ENCODE results near the gene GAS2. TPM values are rescaled to one million over a fixed set of nuclear protein-coding genes. Genes with fewer than 3 reads are reported as not detected.
A peak's percentile ranks its signal among the peaks of the same experiment; 100 is the strongest.

Gene GAS2
- polyA plus RNA-seq, 6 donors from 2014 or later = 3.2 to 5.3 (median 3.5) TPM; not detected in 1

- no peak for DNase-seq
- Mint-ChIP-seq H3K9me3 (no peaks in the 10 kb centered on the region), H3K36me3 (no peaks in the 10 kb centered on the region), H3K27ac (no peak overlapping the region), H3K4me1 (no peaks in the 10 kb centered on the region), H3K27me3 (peaks cover 0 to 4% (median 0%) of the 10 kb centered on the region in 3 donors), H3K4me3 (no peak overlapping the region)
- no peak for ATAC-seq (ENCODE audit: low read depth in 2 of 2)
Observed at GRCh38 chr11:22795914-22796313, 129.5 kb downstream of the GAS2 start.

DNA sequence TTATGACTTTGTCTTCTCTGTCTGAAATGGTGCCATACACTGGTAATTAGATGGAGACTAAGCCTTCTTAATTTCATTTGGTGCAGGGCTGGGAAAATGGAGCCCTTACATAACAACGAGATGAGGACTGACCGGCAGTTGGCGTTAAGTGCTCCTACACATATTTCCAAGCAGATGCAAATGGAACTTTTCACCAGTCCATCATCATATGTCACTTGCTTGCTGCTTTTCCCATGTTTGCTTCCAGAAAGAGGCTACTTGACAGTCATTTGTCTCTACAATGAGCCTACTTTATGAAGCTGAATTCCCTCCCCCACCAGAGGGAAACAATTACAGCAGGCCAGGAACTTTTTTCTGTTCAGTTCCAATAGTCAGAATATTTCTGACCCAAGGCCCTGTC lies 130.6 kb downstream of the GAS2 start:
- Mint-ChIP-seq H3K9me3 (no peaks in the 10 kb centered on the region), H3K27ac (no peak overlapping the region), H3K36me3 (no peaks in the 10 kb centered on the region), H3K4me1 (no peaks in the 10 kb centered on the region), H3K27me3 (peaks cover 0 to 4% (median 0%) of the 10 kb centered on the region in 3 donors), H3K4me3 (no peak overlapping the region)
- DNase-seq (no peak), ATAC-seq (ENCODE audit: low read depth in 2 of 2) (no peak)

GRCh38 chr11:22798901-22799300 lies 132.5 kb downstream of the GAS2 start:
- Mint-ChIP-seq H3K36me3 (no peaks in the 10 kb centered on the region), H3K27ac (no peak overlapping the region), H3K27me3 (peaks cover 0 to 4% (median 0%) of the 10 kb centered on the region in 3 donors), H3K4me3 (no peak overlapping the region), H3K9me3 (no peaks in the 10 kb centered on the region), H3K4me1 (no peaks in the 10 kb centered on the region)
- DNase-seq (no peak), ATAC-seq (ENCODE audit: low read depth in 2 of 2) (no peak)

DNA sequence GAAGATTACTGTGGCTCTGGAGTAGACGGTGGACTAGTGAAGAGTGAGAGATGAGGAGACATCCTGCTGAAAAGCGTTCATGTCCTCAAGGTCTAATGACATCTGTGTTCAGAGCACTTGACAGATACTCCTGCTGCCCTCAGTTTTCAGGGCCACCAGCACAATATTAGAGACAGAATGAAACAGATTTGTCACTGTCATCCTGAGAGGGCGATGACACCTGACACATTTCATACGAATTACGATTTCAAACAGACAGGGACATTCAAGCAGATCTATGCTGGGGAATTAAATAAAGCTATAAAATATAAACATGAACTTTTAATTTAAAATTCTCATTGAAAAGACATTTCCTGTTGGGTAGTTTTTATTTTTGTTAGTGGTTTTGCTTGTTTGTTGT lies 134.1 kb downstream of the GAS2 start:
- ATAC-seq (ENCODE audit: low read depth in 2 of 2) = no peak
- Mint-ChIP-seq H3K9me3 (no peaks in the 10 kb centered on the region), H3K27ac (no peak overlapping the region)

DNA sequence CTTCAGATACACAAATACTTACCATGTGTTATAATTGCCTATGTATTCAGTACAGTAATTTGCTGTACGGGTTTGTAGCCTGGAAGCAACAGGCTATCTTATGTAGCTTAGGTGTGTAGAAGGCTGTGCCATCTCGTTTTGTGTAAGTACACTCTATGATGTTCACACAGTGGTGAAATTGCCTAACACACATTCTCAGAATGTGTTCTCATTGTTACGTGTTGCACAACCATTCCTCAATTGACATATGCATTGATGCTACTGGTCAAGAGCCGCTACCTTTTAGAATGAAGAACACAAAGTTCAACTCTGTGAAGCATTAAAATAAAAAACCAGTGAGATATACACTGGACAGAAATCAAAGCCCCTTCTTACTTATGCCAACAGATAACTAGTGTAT lies 136.4 kb downstream of the GAS2 start:
- peaks cover 4 to 6% (median 5%) of the 10 kb centered on the region in 3 donors for H3K4me1 Mint-ChIP-seq
- ATAC-seq (ENCODE audit: low read depth in 2 of 2) (no peak), DNase-seq (no peak)
- H3K27me3 Mint-ChIP-seq = peaks cover 0 to 4% (median 0%) of the 10 kb centered on the region in 3 donors
- H3K4me3 Mint-ChIP-seq = no peak overlapping the region
- no peaks in the 10 kb centered on the region for H3K36me3 Mint-ChIP-seq
- H3K27ac Mint-ChIP-seq = no peak overlapping the region
- H3K9me3 Mint-ChIP-seq = no peaks in the 10 kb centered on the region

More for the DNA sequence above, 134.1 kb downstream of the GAS2 start:
- H3K36me3 Mint-ChIP-seq = no peaks in the 10 kb centered on the region
- H3K4me1 Mint-ChIP-seq = no peaks in the 10 kb centered on the region
- peaks cover 0 to 4% (median 0%) of the 10 kb centered on the region in 3 donors for H3K27me3 Mint-ChIP-seq
- DNase-seq = no peak
- H3K4me3 Mint-ChIP-seq = no peak overlapping the region

- no peaks in the 10 kb centered on the region for H3K27me3 Mint-ChIP-seq
- no peak overlapping the region for H3K4me3 Mint-ChIP-seq
- peaks cover 0 to 10% (median 0%) of the 10 kb centered on the region in 7 donors for H3K9me3 Mint-ChIP-seq
- H3K36me3 Mint-ChIP-seq = peaks cover 0 to 3% of the 10 kb centered on the region in 2 donors
- H3K27ac Mint-ChIP-seq = peak overlapping the region in 2 of 6 donors; percentile 12 to 21
- H3K4me1 Mint-ChIP-seq = peaks cover 14 to 21% (median 15%) of the 10 kb centered on the region in 3 donors
- ATAC-seq (ENCODE audit: low read depth in 2 of 2) (no peak), DNase-seq (no peak)
Observed at GRCh38 chr11:22807391-22807790, 141.0 kb downstream of the GAS2 start.

DNA sequence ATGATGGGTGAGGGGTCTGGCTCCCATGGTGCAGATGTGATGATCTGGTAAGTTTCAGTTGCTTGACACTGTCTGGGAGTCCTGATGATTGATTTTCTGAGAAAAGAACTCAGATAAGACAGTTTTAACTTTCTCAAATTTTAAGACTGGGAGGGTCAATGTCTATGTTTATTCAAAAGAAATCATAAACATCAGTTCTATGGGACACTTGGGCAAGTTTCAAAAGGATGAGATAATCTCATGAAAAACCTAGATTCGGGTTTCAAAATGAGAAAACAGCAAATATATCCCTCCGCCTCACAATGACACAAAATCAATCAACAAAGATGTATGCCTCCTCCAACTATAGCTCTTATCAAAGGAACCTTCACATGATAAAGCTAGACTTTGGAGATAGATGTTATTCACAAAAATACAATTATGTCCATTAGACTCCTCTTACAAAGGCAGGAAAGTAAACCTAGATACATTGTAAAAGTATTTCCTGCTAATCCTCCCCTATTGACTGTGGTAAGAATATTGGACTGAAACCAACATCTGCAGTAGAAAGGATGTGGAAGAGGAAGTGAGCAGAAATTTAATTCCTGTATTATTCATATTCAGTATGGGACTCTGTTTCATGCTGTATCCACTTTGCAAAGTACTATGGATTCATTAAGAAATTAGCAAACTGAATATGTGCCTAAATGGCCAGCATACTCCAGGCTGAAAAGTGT lies 141.6 kb downstream of the GAS2 start:
- DNase-seq (no peak), ATAC-seq (ENCODE audit: low read depth in 2 of 2) (peak; percentile 73 to 87)
- H3K27ac Mint-ChIP-seq = peak overlapping the region in 2 of 6 donors; percentile 3 to 12
- H3K9me3 Mint-ChIP-seq = peaks cover 0 to 10% (median 0%) of the 10 kb centered on the region in 7 donors
- H3K4me3 Mint-ChIP-seq = peak overlapping the region in 1 of 8 donors; percentile 10
- H3K36me3 Mint-ChIP-seq = peaks cover 0 to 3% of the 10 kb centered on the region in 2 donors
- peaks cover 14 to 21% (median 15%) of the 10 kb centered on the region in 3 donors for H3K4me1 Mint-ChIP-seq
- H3K27me3 Mint-ChIP-seq = no peaks in the 10 kb centered on the region

GRCh38 chr11:22808571-22809197 lies 142.3 kb downstream of the GAS2 start:
- DNase-seq (no peak), ATAC-seq (ENCODE audit: low read depth in 2 of 2) (peak in 1 of 2 donors; percentile 13)
- Mint-ChIP-seq H3K36me3 (peaks cover 0 to 3% of the 10 kb centered on the region in 2 donors), H3K27ac (no peak overlapping the region), H3K4me3 (no peak overlapping the region), H3K4me1 (peaks cover 14 to 21% (median 15%) of the 10 kb centered on the region in 3 donors), H3K27me3 (no peaks in the 10 kb centered on the region), H3K9me3 (peaks cover 0 to 10% (median 0%) of the 10 kb centered on the region in 7 donors)

DNA sequence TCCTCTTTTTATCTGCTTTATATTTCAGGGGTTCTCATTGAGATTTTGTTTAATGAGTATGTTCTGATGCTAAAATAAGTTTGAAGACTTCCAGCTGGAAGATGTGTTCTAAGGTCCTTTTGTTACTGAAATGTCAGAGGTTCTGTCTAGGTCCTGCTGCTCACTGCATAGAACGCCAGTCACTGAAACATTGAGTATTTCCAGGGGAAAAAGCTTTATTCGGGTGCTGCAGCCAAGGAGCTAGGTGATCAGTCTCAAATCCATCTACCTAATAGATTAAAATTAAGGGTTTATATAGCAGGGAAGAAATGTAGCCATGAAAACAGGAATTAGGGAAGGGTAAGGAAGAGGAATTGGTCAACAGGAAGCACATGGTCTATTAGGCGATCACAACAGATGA lies 143.5 kb downstream of the GAS2 start:
- H3K4me1 Mint-ChIP-seq = peaks cover 14 to 21% (median 15%) of the 10 kb centered on the region in 3 donors
- no peak overlapping the region for H3K27ac Mint-ChIP-seq
- H3K4me3 Mint-ChIP-seq = no peak overlapping the region
- DNase-seq (no peak), ATAC-seq (ENCODE audit: low read depth in 2 of 2) (no peak)
- H3K36me3 Mint-ChIP-seq = peaks cover 0 to 3% of the 10 kb centered on the region in 2 donors
- peaks cover 0 to 10% (median 0%) of the 10 kb centered on the region in 7 donors for H3K9me3 Mint-ChIP-seq
- no peaks in the 10 kb centered on the region for H3K27me3 Mint-ChIP-seq

DNA sequence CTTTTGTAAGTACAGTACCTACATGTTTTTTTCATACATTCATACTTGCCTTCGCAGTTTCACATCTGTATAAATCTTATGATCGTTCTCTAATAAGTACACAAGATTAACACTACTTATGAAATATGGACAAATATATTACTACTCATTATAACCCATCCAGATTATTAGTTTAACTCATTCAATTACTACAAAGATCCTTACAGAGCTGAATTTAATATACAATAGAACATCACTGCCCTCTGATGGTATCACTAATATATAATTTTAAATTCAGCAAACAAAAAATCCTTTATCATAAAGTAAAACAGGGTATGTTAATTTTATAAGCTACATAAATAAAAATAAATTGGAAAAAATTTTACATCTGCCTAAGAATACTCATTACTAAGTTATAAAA lies 155.8 kb downstream of the GAS2 start:
- no peak for DNase-seq
- no peak for ATAC-seq (ENCODE audit: low read depth in 2 of 2)
- H3K27ac Mint-ChIP-seq = no peak overlapping the region
- H3K9me3 Mint-ChIP-seq = peaks cover 0 to under 1% (median 0%) of the 10 kb centered on the region in 7 donors
- peaks cover 7 to 39% of the 10 kb centered on the region in 2 donors for H3K36me3 Mint-ChIP-seq
- H3K4me3 Mint-ChIP-seq = no peak overlapping the region
- no peaks in the 10 kb centered on the region for H3K27me3 Mint-ChIP-seq
- H3K4me1 Mint-ChIP-seq = peaks cover 0 to 2% (median 0%) of the 10 kb centered on the region in 3 donors

- Mint-ChIP-seq H3K27me3 (no peaks in the 10 kb centered on the region), H3K27ac (peak overlapping the region in 2 of 6 donors; percentile 47 to 64), H3K9me3 (no peaks in the 10 kb centered on the region), H3K4me3 (peak overlapping the region; percentile 40 to 97 (median 90)), H3K4me1 (peaks cover 7 to 18% (median 17%) of the 10 kb centered on the region in 3 donors), H3K36me3 (peaks cover 0 to 5% of the 10 kb centered on the region in 2 donors)
- ATAC-seq (ENCODE audit: low read depth in 2 of 2) (no peak), DNase-seq (no peak)
Observed at GRCh38 chr11:22828373-22828772, 162.0 kb downstream of the GAS2 start.

DNA sequence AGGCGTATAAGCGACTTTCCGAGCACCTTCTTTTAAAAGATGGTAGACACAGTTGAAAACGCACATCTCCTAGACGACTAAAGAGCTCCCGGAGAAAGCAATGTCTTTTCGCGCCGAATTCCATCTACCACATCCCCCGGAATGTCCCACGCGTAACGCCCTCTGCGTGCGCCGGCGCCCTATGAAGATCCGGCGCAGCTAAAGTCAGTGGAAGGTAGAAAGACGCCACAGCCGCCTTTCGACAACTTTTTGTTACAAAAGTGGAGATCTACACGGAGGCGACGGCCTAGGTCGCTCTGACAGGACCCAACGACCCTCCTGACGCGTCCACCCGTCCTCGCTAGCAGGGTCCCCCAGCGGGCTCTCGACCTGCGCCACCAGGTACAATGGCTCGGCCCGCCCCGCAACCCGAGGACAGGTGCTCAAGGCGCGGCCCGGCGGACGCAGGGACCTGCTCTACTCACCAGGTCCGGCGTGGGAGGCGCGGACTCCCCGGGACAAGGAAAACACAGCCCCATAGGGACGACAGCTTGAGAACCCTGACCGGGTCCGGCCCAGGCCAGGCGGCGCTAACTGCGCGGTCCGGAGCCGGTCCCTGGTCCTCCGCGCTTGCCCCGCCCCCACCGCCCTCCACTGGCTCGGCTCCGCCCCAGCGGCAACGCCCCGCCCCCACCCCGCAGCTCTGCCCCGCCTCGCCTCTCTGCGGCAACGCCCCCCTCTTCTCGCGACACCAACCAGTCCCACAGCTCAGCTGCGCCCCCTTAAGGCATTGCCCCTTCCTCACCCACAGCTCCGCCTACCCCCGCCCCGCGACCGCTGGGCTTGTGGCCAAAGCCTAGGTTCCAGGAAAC lies 163.0 kb downstream of the GAS2 start, which contains the start of gene SVIP:
Gene SVIP, minus strand, starts transcription at position 571 of the 851 bp plus-strand sequence. Its CDS starts 53 bp downstream, at position 518.
- Mint-ChIP-seq H3K4me1 (peaks cover 7 to 17% (median 16%) of the 10 kb centered on the region in 3 donors), H3K9me3 (no peaks in the 10 kb centered on the region), H3K27me3 (no peaks in the 10 kb centered on the region), H3K4me3 (peak within 1 kb of the TSS; percentile 84 to 97 (median 94)), H3K36me3 (no peaks in the 10 kb centered on the region), H3K27ac (peak within 1 kb of the TSS; percentile 75 to 92 (median 89))
- ATAC-seq (ENCODE audit: low read depth in 2 of 2) (peak; percentile 83 to 84), DNase-seq (peak; percentile 86)

GRCh38 chr11:22830082-22830414 lies 163.6 kb downstream of the GAS2 start:
- peaks cover 7 to 17% (median 16%) of the 10 kb centered on the region in 3 donors for H3K4me1 Mint-ChIP-seq
- peak overlapping the region; percentile 84 to 97 (median 94) for H3K4me3 Mint-ChIP-seq
- DNase-seq (no peak), ATAC-seq (ENCODE audit: low read depth in 2 of 2) (no peak)
- no peaks in the 10 kb centered on the region for H3K27me3 Mint-ChIP-seq
- H3K36me3 Mint-ChIP-seq = no peaks in the 10 kb centered on the region
- no peaks in the 10 kb centered on the region for H3K9me3 Mint-ChIP-seq
- H3K27ac Mint-ChIP-seq = peak overlapping the region in 5 of 6 donors; percentile 7 to 88 (median 82)
